ENCODE measurements around the gene LRRC46.

Gene LRRC46

DNA sequence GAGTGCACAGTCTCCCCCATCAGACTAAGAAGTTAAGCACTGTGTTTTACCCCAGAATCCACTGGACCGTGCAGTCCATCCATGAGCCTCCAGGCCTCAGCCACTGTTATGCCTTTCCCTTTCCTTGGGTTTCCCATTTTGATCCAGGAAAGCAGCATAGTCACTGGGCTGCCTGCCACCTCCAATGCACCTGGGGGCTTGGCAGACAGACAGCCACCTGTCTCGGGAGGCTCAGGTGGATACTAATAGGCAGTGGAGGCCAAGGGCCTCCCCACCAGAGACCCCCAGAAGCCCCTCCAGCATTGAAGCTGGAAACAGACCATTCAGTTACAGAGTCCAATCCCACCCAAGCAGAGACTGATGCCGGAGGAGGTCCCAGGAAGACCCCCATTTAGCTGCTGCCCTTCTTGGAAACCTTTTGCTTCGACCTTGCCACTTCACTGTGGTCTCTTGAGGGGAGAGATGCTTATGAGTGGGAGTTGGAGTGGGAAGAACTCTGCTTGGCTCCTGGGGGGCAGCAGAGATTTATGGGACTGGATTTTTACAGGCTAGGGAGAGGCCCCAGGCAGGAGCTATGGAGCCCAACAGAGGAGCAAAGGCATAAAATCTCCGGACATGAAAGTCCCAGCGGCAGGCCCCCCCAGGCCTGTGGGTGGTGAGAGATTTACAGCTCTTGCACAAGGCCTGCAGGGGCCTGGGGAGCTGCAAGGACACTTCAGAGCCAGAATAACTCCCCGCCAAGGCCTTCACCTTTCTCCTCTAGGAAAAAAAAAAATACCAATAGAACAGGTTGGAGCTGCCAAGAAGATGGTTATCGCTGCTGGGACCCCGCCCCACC, 52.3 kb downstream of the LRRC46 start:
- TF ChIP-seq, protein P1, sequence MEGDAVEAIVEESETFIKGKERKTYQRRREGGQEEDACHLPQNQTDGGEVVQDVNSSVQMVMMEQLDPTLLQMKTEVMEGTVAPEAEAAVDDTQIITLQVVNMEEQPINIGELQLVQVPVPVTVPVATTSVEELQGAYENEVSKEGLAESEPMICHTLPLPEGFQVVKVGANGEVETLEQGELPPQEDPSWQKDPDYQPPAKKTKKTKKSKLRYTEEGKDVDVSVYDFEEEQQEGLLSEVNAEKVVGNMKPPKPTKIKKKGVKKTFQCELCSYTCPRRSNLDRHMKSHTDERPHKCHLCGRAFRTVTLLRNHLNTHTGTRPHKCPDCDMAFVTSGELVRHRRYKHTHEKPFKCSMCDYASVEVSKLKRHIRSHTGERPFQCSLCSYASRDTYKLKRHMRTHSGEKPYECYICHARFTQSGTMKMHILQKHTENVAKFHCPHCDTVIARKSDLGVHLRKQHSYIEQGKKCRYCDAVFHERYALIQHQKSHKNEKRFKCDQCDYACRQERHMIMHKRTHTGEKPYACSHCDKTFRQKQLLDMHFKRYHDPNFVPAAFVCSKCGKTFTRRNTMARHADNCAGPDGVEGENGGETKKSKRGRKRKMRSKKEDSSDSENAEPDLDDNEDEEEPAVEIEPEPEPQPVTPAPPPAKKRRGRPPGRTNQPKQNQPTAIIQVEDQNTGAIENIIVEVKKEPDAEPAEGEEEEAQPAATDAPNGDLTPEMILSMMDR (IDR thresholded peaks at IDR 0.05; ENCODE audit: low read length, missing control alignments): no peak

DNA sequence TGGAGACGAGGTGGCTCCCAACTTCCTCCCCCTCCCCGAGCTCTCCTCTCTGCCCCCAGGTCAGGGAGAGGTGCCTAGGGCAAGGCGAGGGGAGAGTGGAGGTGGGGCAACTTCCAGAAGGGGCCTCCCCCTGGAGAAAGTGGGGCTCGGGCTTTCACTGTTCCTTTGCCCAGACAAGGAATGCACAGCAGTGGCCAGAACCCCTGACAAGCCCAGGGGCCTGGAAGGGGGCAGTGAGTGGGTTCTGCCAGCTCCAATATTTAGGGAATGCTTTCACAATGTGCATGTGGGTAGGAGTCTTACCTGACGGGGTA, 52.9 kb downstream of the LRRC46 start:
- DNase-seq (ENCODE audit: low read depth): no peak
- TF ChIP-seq, protein P1 (IDR thresholded peaks at IDR 0.05; ENCODE audit: low read length, missing control alignments): no peak
- H3K4me3 ChIP-seq (replicated peaks; ENCODE audit: low read depth, low read length): no peak overlapping the region

More for the DNA sequence above, 52.3 kb downstream of the LRRC46 start:
- no peak overlapping the region for H3K4me3 ChIP-seq (replicated peaks; ENCODE audit: low read depth, low read length)
- no peak for DNase-seq (ENCODE audit: low read depth)

DNA sequence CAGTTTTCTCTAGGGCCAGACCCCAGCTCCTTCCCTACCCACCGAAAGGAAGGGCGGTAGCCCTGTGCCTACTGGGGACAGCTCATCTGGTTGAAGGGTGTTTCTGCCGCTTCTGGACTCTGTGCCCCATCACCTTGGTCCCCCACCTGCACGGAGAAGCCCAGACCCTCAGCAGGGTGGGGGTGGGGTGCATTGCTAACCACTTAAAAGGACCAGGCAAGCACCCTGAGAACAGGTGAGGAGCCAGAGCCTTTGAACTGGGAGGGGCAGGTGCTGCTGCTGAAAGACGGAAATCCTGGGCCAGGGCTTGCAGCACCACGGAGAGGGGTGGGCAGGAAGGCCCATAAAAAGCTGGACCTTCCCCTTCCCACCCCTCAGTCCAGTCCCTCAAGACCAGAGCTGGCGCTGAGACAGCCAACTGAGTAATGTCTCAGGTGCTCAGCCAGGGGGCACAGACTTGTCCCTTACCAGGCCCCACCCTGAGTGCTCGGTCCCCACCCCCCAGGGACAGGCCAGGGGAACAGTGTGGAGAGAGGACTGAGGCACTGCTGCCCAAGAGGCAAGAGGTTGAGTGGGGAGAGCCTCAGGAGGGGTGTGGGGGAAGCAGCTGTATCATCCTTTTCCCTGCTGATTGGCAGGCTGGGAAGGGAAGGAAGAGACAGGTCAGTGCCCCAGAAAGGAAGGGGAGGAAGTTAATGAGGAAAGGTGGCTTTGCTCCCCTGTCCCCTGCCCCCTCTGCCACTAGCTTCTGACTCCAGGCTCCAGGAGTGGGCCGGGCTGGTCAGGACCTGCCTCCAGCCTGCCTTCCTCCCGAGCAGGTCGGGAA, 53.6 kb downstream of the LRRC46 start:
- TF ChIP-seq, protein P1 (IDR thresholded peaks at IDR 0.05; ENCODE audit: low read length, missing control alignments): no peak
- DNase-seq (ENCODE audit: low read depth): no peak
- no peak overlapping the region for H3K4me3 ChIP-seq (replicated peaks; ENCODE audit: low read depth, low read length)
